DOHH2 (cell line): ENCODE results near the gene DNAJC4.

Experiments
- H3F3A ChIP-seq: fragments of 200-600 bp; sonication (generic), shearing (Covaris generic); 2 replicates; pipeline ENCODE4 v1.6.0; 2016; ENCODE audit warnings: antibody characterized with exemption, mild to moderate bottlenecking; ENCODE audit not compliant: control insufficient read depth, insufficient read depth
- H3K27ac ChIP-seq: fragments of 200-600 bp; sonication (generic); 2 replicates; pipeline ENCODE4 v1.5.1; 2014; ENCODE audit warnings: low read depth, mild to moderate bottlenecking, low read length, moderate library complexity
- H3K27me3 ChIP-seq: fragments of 200-600 bp; sonication (generic); 2 replicates; pipeline ENCODE4 v1.6.1; 2014; ENCODE audit warnings: mild to moderate bottlenecking, low read length, mixed read lengths; ENCODE audit not compliant: control insufficient read depth
- H3K36me3 ChIP-seq: fragments of 200-600 bp; sonication (generic); 2 replicates; pipeline ENCODE4 v1.6.1; 2014; ENCODE audit warnings: mild to moderate bottlenecking, low read length, moderate library complexity, mixed read lengths; ENCODE audit not compliant: control insufficient read depth
- H3K4me1 ChIP-seq: fragments of 200-600 bp; sonication (generic); 2 replicates; pipeline ENCODE4 v1.6.1; 2014; ENCODE audit warnings: mild to moderate bottlenecking, low read length, mixed read lengths; ENCODE audit not compliant: control insufficient read depth
- H3K4me2 ChIP-seq: fragments of 200-600 bp; sonication (generic); 2 replicates; pipeline ENCODE4 v1.6.0; 2014; ENCODE audit warnings: mild to moderate bottlenecking, low read length, moderate library complexity
- H3K4me3 ChIP-seq: fragments of 200-600 bp; sonication (generic); 2 replicates; pipeline ENCODE4 v1.5.1; 2014; ENCODE audit warnings: mild to moderate bottlenecking, low read length, mixed read lengths
- H3K79me2 ChIP-seq: fragments of 200-600 bp; sonication (generic); 2 replicates; pipeline ENCODE4 v1.6.1; 2014; ENCODE audit warnings: mild to moderate bottlenecking, low read length, mixed read lengths; ENCODE audit not compliant: control insufficient read depth
- H3K9me2 ChIP-seq: fragments of 200-600 bp; sonication (generic); replicated peaks from 2 replicates; pipeline ENCODE4 v1.6.1; 2014; ENCODE audit warnings: mild to moderate bottlenecking, low read length, mixed read lengths; ENCODE audit not compliant: control insufficient read depth
- H3K9me3 ChIP-seq: fragments of 200-600 bp; sonication (generic); 2 replicates; pipeline ENCODE4 v1.6.1; 2014; ENCODE audit warnings: antibody characterized with exemption, low read length, mixed read lengths; ENCODE audit not compliant: control insufficient read depth, insufficient read depth
- H4K20me1 ChIP-seq: fragments of 200-600 bp; sonication (generic); 2 replicates; pipeline ENCODE4 v1.6.0; 2014; ENCODE audit warnings: low read depth, mild to moderate bottlenecking, antibody characterized with exemption, low read length, moderate library complexity; ENCODE audit not compliant: control insufficient read depth, insufficient read depth
- CTCF ChIP-seq: fragments of 200-600 bp; sonication (generic); IDR thresholded peaks from one replicate; pipeline ENCODE4 v1.5.1; 2014; ENCODE audit warnings: antibody characterized with exemption, mild to moderate bottlenecking, low read depth, low read length; ENCODE audit not compliant: poor library complexity, severe bottlenecking
- EZH2phosphoT487 ChIP-seq: fragments of 200-600 bp; sonication (generic); IDR thresholded peaks from 2 replicates; pipeline ENCODE4 v1.6.1; 2017; ENCODE audit warnings: borderline replicate concordance, mild to moderate bottlenecking, antibody characterized with exemption, low read length, moderate library complexity, mixed read lengths

The DNAJC4 gene

GRCh38 chr11:64283092-64283491 is 52.7 kb downstream of the DNAJC4 start:
- Histone ChIP-seq H3K27me3 (no peaks in the 10 kb centered on the region), H4K20me1 (no peaks in the 10 kb centered on the region), H3K79me2 (peaks cover 12% of the 10 kb centered on the region), H3K27ac (no peak overlapping the region), H3K9me2 (no peaks in the 10 kb centered on the region), H3K36me3 (no peaks in the 10 kb centered on the region; the same call in 1 of the 2 replicates), H3K4me1 (peaks cover 19% of the 10 kb centered on the region), H3K4me2 (peak overlapping the region; percentile 82; the same call in 1 of the 2 replicates), H3F3A (peaks cover 2% of the 10 kb centered on the region; the same call in 1 of the 2 replicates), H3K4me3 (no peak overlapping the region; the same call in 1 of the 2 replicates), H3K9me3 (no peaks in the 10 kb centered on the region)
- TF ChIP-seq CTCF (no peak), EZH2phosphoT487 (no peak)
